NB4 (cell line): Measurements from ENCODE around the gene PRODH.
"Not testable (repeated sequence)": the region's sequence is repeated elsewhere in the genome, so short reads cannot be mapped to it uniquely, and the experiment has no call there.

Experiments
- DNase-seq: peaks from one replicate; pipeline ENCODE4 v3.0.0; 2010; ENCODE audit warnings: low read depth
- H3K4me3 ChIP-seq: one replicate; pipeline ENCODE4 v1.5.1; 2011; ENCODE audit warnings: mild to moderate bottlenecking, low read depth, low read length, moderate library complexity
- MYC ChIP-seq: IDR thresholded peaks from 2 replicates; pipeline ENCODE4 v1.6.1; 2011; ENCODE audit warnings: low read depth, low read length
- POLR2A ChIP-seq: IDR thresholded peaks from 2 replicates; pipeline ENCODE4 v1.6.1; 2011; ENCODE audit warnings: mild to moderate bottlenecking; ENCODE audit not compliant: insufficient read length; ENCODE audit errors: extremely low read depth
- TF ChIP-seq, protein P1 (sequence below): IDR thresholded peaks from one replicate; pipeline ENCODE4 v1.5.1; 2012; ENCODE audit warnings: low read depth, low read length
- TF ChIP-seq, protein P2 (sequence below): IDR thresholded peaks from 2 replicates; pipeline ENCODE4 v1.6.1; 2011; ENCODE audit warnings: low read depth, low read length

PRODH gene

GRCh38 chr22:18968011-18968749 is 32.1 kb upstream of the PRODH start:
- H3K4me3 ChIP-seq: no peak overlapping the region
- peak; percentile 44 for DNase-seq
- TF ChIP-seq MYC (no peak), POLR2A (no peak)
- TF ChIP-seq, protein P1, sequence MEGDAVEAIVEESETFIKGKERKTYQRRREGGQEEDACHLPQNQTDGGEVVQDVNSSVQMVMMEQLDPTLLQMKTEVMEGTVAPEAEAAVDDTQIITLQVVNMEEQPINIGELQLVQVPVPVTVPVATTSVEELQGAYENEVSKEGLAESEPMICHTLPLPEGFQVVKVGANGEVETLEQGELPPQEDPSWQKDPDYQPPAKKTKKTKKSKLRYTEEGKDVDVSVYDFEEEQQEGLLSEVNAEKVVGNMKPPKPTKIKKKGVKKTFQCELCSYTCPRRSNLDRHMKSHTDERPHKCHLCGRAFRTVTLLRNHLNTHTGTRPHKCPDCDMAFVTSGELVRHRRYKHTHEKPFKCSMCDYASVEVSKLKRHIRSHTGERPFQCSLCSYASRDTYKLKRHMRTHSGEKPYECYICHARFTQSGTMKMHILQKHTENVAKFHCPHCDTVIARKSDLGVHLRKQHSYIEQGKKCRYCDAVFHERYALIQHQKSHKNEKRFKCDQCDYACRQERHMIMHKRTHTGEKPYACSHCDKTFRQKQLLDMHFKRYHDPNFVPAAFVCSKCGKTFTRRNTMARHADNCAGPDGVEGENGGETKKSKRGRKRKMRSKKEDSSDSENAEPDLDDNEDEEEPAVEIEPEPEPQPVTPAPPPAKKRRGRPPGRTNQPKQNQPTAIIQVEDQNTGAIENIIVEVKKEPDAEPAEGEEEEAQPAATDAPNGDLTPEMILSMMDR: no peak
- TF ChIP-seq, protein P2, sequence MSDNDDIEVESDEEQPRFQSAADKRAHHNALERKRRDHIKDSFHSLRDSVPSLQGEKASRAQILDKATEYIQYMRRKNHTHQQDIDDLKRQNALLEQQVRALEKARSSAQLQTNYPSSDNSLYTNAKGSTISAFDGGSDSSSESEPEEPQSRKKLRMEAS: no peak

- H3K4me3 ChIP-seq, DNase-seq: not testable (repeated sequence)
Measured at GRCh38 chr22:18967391-18968010, 31.4 kb upstream of the PRODH start.

- TF ChIP-seq MYC (no peak), POLR2A (no peak)
- TF ChIP-seq, protein P1: no peak
- TF ChIP-seq, protein P2: no peak
- no peak for DNase-seq
Measured at GRCh38 chr22:18966748-18967147, 30.7 kb upstream of the PRODH start.

DNA sequence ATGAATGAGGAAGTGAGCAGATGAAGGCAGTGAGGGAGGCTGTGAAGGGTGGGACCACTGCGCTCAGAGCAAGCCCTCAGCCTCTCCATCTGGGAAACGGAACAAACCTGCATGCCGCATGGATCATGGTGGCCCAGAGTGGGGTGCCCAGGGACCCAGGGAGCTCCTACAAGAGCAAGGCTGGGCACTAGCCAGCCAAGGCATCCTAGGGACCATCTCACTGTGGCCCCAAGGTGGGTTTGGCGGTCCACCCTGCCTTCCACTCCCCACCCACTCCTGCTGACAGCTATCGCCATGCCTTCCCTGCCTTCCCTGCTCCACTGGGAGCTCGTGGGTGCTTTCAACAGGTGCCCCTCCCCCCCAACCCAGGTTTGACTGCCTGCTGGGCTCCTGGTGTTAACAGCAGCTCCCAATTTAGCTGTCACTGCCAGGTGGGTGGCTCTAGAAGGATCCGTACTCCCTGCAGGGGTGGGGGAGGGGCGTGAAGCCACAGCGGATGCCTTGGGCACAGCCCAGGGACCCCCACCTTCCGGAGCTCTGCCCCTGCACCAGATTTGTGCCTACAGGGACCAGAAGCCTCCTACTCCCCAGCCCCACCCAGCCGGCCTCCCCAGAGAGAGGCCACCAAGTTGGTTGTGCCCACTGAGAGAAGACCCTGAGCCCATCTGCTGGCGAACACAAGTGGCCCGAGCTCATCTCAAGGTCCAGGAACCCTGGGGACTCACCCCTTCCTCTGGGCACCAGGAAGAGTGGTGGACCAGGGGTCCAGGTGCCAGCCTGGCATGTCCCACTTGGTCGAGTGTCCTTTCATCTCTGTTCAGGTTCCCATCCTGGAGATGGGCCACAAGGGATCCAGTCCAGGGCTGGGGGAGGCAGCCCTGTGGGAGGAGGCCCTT is 29.7 kb upstream of the PRODH start:
- TF ChIP-seq MYC (no peak), POLR2A (no peak)
- TF ChIP-seq, protein P2: no peak
- TF ChIP-seq, protein P1: no peak
- H3K4me3 ChIP-seq: no peak overlapping the region
- DNase-seq: no peak

More at GRCh38 chr22:18966748-18967147, 30.7 kb upstream of the PRODH start:
- H3K4me3 ChIP-seq: no peak overlapping the region

DNA sequence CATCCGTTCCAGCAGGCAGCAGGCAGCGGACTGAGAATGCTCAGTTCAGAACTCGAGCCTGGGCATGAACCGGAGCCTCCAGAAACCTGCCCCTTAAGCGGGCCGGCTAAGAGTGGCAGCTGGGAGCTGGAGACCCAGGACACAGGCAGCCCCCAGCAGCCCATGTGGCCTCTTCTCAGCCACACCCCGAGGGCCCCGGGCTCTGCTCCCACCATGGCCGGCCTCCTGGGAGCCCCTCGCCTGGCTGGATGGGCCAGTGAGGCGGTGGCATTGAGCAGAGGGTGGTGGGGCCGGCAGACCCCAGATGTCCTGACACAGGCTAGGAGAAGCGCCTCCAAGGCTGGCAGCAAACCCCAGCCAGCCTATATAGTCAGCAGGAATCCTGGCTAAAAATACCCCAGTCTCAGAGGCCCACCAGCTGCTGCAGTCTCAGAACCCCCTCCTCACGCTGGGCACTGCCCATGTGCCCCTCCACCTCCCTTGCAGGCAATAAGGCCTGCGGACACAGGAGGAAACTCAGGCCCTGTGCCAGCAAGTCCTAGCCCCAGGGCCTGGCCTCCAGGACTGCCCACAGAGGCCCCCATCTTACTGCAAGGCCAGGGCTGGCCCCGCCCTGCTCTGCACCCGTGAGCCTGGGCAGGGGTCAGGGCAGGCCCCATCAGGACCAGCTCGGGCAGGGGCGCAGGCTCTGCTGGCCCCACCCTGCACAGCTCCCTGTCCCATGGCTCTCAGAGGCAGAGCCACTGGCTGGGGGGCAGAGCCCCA is 28.6 kb upstream of the PRODH start:
- not testable (repeated sequence) for DNase-seq

GRCh38 chr22:18964051-18964450 is 28.0 kb upstream of the PRODH start:
- DNase-seq, H3K4me3 ChIP-seq: not testable (repeated sequence)

More for the DNA sequence above, 28.6 kb upstream of the PRODH start:
- not testable (repeated sequence) for H3K4me3 ChIP-seq

- TF ChIP-seq POLR2A (no peak), MYC (no peak)
- TF ChIP-seq, protein P2: no peak
- TF ChIP-seq, protein P1: no peak
- no peak for DNase-seq
Measured at GRCh38 chr22:18962308-18962635, 26.2 kb upstream of the PRODH start.

DNA sequence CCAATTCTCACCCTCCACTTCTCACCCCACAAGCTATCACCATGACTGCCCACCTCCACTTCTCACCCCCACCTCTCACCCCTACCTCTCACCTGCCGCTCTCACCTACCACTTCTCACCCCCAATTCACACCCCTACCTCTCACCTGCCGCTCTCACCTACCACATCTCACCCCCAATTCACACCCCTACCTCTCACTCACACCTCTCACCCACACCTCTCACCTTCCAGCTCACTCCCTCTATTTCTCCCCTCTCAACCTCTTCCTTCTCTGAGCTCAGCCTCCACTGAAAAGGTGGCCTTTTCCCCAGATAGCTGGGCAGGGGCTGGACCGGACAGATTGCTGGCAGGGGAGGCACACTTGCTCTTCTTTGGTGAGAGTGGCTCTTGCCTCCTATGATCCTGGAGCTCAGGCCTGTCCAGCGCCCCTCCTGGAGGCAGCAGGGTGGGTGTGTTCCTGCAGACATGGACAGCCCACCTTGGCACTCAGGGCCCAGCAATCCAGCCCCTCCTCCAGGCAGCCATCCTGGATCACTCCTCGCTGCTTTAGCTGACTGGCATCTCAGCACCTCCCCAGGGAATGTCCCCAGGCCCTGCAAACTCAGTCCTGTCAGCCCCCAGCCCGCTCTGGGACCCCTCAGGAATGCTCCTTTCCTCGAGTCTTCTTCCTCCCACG is 25.7 kb upstream of the PRODH start:
- H3K4me3 ChIP-seq, DNase-seq: not testable (repeated sequence)

More at GRCh38 chr22:18962308-18962635, 26.2 kb upstream of the PRODH start:
- H3K4me3 ChIP-seq: no peak overlapping the region

GRCh38 chr22:18961201-18961600 is 25.1 kb upstream of the PRODH start:
- H3K4me3 ChIP-seq, DNase-seq: not testable (repeated sequence)

DNA sequence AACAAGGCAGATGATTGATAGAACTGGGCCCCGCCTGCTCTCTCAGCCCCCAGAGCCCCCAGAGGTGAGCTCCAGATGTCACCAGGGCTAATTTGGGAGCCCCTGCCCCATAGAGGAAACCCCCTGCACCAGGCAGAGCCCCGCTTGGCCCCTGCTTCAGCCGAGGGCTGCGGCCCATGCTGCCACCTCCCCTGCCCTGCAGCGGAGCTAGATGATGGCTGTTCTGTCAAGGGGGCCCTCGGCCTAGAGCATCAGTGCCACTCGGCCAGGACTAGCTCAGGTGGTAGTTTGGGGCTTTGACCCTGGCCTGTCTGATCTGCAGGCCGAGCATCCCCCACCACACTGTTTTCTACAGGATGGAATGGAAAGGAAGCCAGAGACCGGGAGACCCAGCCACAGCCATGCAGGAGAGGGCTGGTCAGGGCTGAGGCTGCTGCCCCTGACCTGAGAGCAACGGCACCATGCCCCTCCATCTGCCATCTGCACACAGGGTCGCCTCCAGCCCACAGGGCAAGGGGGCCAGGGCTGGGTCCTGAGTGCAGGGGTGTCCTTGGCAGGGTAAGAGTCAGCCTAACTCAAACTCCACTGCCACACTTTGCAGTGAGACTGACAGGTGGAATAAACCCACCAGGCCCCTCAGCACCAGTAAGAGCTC is 24.2 kb upstream of the PRODH start:
- DNase-seq: not testable (repeated sequence)

More for the DNA sequence above, 24.2 kb upstream of the PRODH start:
- H3K4me3 ChIP-seq: not testable (repeated sequence)
